ENCODE results near the gene PPP4R4.
"Not testable (repeated sequence)": the region's sequence is repeated elsewhere in the genome, so short reads cannot be mapped to it uniquely, and the experiment has no call there.

PPP4R4 gene

GRCh38 chr14:94177806-94178205 is 3.7 kb downstream of the PPP4R4 start:
- DNase-seq (ENCODE audit: low read depth): no peak

- no peak for DNase-seq (ENCODE audit: low read depth)
These were observed 5.1 kb downstream of the PPP4R4 start for GRCh38 chr14:94179244-94179643.

- DNase-seq (ENCODE audit: low read depth): peak; percentile 49
These were observed 6.6 kb downstream of the PPP4R4 start for GRCh38 chr14:94180655-94181271.

- no peak for DNase-seq (ENCODE audit: low read depth)
These were observed 7.7 kb downstream of the PPP4R4 start for GRCh38 chr14:94181835-94182234.

- DNase-seq (ENCODE audit: low read depth): no peak
These were observed 18.4 kb downstream of the PPP4R4 start for GRCh38 chr14:94192536-94192935.

GRCh38 chr14:94193776-94194175 is 19.7 kb downstream of the PPP4R4 start:
- DNase-seq (ENCODE audit: low read depth): no peak

GRCh38 chr14:94196057-94196456 is 21.9 kb downstream of the PPP4R4 start:
- DNase-seq (ENCODE audit: low read depth): no peak

GRCh38 chr14:94203473-94204210 is 29.5 kb downstream of the PPP4R4 start:
- no peak for DNase-seq (ENCODE audit: low read depth)

- DNase-seq (ENCODE audit: low read depth): peak; percentile 42
These were observed 38.9 kb downstream of the PPP4R4 start for GRCh38 chr14:94213021-94213420.

GRCh38 chr14:94213741-94214140 is 39.6 kb downstream of the PPP4R4 start:
- DNase-seq (ENCODE audit: low read depth): no peak

GRCh38 chr14:94217116-94217515 is 43.0 kb downstream of the PPP4R4 start:
- no peak for DNase-seq (ENCODE audit: low read depth)

GRCh38 chr14:94218198-94218886 is 44.2 kb downstream of the PPP4R4 start:
- DNase-seq (ENCODE audit: low read depth): not testable (repeated sequence)

GRCh38 chr14:94224040-94224439 is 49.9 kb downstream of the PPP4R4 start:
- DNase-seq (ENCODE audit: low read depth): no peak

GRCh38 chr14:94225460-94226378 is 51.6 kb downstream of the PPP4R4 start:
- no peak for DNase-seq (ENCODE audit: low read depth)

GRCh38 chr14:94227029-94227428 is 52.9 kb downstream of the PPP4R4 start:
- peak; percentile 17 for DNase-seq (ENCODE audit: low read depth)

GRCh38 chr14:94237046-94237445 is 62.9 kb downstream of the PPP4R4 start:
- DNase-seq (ENCODE audit: low read depth): no peak

GRCh38 chr14:94237983-94238382 is 63.9 kb downstream of the PPP4R4 start:
- DNase-seq (ENCODE audit: low read depth): no peak

- no peak for DNase-seq (ENCODE audit: low read depth)
These were observed 65.3 kb downstream of the PPP4R4 start for GRCh38 chr14:94239406-94239805.

- DNase-seq (ENCODE audit: low read depth): no peak
These were observed 70.1 kb downstream of the PPP4R4 start for GRCh38 chr14:94244182-94244581.

GRCh38 chr14:94264195-94264594 is 90.1 kb downstream of the PPP4R4 start:
- not testable (repeated sequence) for DNase-seq (ENCODE audit: low read depth)

- DNase-seq (ENCODE audit: low read depth): no peak
These were observed 93.2 kb downstream of the PPP4R4 start for GRCh38 chr14:94267352-94267751.

GRCh38 chr14:94268582-94268981 is 94.5 kb downstream of the PPP4R4 start:
- DNase-seq (ENCODE audit: low read depth): not testable (repeated sequence)
